ENCODE data around the gene GPX3.

GPX3 gene

GRCh38 chr5:151020304-151021110 lies at the start of gene GPX3:
GPX3 (plus strand) TSS chr5:151020591; CDS start chr5:151020655, 64 bp downstream.
- peak; percentile 92 for DNase-seq
- no peaks in the 10 kb centered on the region for H3K9me3 Mint-ChIP-seq
- peaks cover under 1% of the 10 kb centered on the region for H3K36me3 Mint-ChIP-seq (ENCODE audit: low read depth)
- peaks cover 14% of the 10 kb centered on the region for H3K4me1 Mint-ChIP-seq
- H3K27me3 Mint-ChIP-seq (ENCODE audit: low read depth, poor library complexity), result peaks cover 23% of the 10 kb centered on the region
- H3K4me3 Mint-ChIP-seq, result peak within 1 kb of the TSS; percentile 89
- H3K27ac Mint-ChIP-seq, result no peak within 1 kb of the TSS
- no peak for TF ChIP-seq CTCF (IDR thresholded peaks at IDR 0.05)

DNA sequence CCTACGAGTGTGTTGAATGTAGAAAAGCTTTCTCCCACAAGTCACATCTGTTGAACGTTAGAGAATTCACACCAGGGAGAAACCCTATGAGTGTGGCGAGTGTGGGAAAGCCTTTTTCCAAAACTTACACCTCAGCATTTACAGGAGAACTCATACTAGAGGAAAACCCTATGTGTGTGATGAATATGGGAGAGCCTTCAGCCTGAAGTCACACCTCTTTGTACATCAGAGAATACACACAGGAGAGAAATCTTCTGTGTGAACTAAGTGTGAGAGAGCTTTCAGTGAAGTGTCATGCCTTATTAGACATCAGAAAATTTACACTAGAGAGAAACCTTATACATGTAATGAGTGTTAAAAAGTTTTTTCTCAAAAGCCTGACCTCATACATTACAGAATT lies 41.8 kb upstream of the GPX3 start:
- Mint-ChIP-seq H3K9me3 (peaks cover 49% of the 10 kb centered on the region), H3K36me3 (ENCODE audit: low read depth) (no peaks in the 10 kb centered on the region), H3K4me3 (no peak overlapping the region), H3K27ac (no peak overlapping the region), H3K27me3 (ENCODE audit: low read depth, poor library complexity) (no peaks in the 10 kb centered on the region), H3K4me1 (no peaks in the 10 kb centered on the region)
- no peak for DNase-seq
- no peak for TF ChIP-seq CTCF (IDR thresholded peaks at IDR 0.05)

DNA sequence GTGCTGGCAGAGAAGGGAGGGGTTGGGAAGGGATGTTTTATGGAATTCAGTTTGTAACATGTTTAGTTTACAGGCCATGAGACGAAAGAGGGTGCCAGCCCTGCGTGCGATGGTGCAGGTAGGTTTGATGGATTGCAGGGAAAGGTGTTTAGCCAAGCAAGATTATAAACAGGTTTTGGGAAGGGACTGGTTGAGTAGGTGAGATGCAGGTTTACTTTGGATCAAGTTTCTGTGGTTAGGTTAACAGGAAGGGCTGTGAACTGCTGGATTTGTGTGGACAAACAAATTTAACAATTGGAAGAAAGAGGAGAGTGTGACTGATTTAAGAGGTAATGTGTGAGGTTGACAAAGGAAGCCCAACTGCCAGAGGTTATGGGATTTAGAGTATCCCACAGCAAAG lies 32.6 kb upstream of the GPX3 start:
- H3K27me3 Mint-ChIP-seq (ENCODE audit: low read depth, poor library complexity), result peaks cover 4% of the 10 kb centered on the region
- H3K4me3 Mint-ChIP-seq, result no peak overlapping the region
- TF ChIP-seq CTCF (IDR thresholded peaks at IDR 0.05), result no peak
- H3K4me1 Mint-ChIP-seq, result no peaks in the 10 kb centered on the region
- no peak for DNase-seq
- no peak overlapping the region for H3K27ac Mint-ChIP-seq
- peaks cover 7% of the 10 kb centered on the region for H3K36me3 Mint-ChIP-seq (ENCODE audit: low read depth)
- peaks cover 26% of the 10 kb centered on the region for H3K9me3 Mint-ChIP-seq

DNA sequence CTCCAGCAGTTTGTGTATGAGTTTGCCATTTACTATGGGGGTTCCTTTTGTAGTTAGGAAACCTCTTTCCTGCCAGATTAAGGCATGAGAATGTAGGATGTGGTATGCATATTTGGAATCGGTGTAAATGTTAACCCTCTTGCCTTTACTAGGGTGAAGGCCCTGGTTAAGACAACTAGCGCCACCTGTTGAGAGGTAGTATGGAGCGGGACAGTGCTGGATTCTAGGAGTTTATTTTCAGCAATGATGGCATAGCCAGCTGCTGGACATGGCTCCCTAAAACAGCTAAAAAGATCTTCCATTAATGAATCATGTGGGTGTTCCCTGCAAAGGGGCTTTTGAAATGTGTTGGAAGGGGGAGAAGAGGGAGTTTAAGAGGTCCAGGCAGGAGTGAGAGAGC lies 30.7 kb upstream of the GPX3 start:
- peaks cover 14% of the 10 kb centered on the region for H3K36me3 Mint-ChIP-seq (ENCODE audit: low read depth)
- H3K27me3 Mint-ChIP-seq (ENCODE audit: low read depth, poor library complexity), result peaks cover 4% of the 10 kb centered on the region
- H3K4me1 Mint-ChIP-seq, result no peaks in the 10 kb centered on the region

DNA sequence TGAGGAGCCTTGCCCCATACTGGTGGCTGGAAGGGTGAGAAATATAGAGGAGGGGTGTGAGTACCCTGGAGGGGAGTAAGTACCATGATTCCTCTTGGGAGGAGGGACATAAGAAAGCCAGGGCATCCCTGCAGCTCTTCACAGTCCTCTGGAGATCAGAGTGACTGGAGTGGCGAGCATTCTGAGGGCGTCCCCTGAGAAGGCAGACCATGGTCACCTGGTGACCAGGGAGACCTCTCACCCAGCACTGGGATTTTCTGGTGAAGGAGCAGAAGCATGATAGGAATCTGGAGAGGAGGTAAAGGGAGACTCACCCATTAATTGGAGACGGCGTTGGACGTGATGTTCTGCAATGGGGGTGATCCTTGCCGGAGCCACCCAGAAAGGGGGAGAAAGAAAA lies 27.7 kb upstream of the GPX3 start:
- Mint-ChIP-seq H3K27ac (no peak overlapping the region), H3K4me3 (no peak overlapping the region), H3K27me3 (ENCODE audit: low read depth, poor library complexity) (peaks cover 4% of the 10 kb centered on the region), H3K36me3 (ENCODE audit: low read depth) (peaks cover 17% of the 10 kb centered on the region), H3K9me3 (peaks cover 52% of the 10 kb centered on the region), H3K4me1 (no peaks in the 10 kb centered on the region)
- no peak for TF ChIP-seq CTCF (IDR thresholded peaks at IDR 0.05)
- DNase-seq, result no peak

More for the DNA sequence above, 30.7 kb upstream of the GPX3 start:
- no peak for TF ChIP-seq CTCF (IDR thresholded peaks at IDR 0.05)
- Mint-ChIP-seq H3K4me3 (no peak overlapping the region), H3K27ac (no peak overlapping the region), H3K9me3 (peaks cover 33% of the 10 kb centered on the region)
- DNase-seq, result no peak

DNA sequence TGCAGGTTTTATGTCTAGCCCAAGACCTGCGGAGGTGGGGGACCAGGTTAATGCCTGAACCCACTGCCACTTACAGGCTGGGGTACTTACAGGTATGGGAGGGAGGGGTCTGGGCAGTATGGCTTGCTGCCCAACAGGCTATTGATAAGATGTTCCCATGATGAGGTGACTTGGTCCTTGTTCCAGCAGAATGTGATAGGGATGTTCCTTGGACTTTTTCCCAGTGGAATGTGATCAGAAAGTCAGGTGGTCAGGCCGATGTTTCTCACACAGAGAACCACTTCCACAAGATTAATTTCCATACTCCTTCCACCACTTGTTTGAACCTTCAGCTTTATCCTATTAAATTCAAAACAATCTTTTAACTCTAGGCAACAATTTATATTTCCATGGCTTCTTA lies 27.0 kb upstream of the GPX3 start:
- peaks cover 54% of the 10 kb centered on the region for H3K9me3 Mint-ChIP-seq
- H3K36me3 Mint-ChIP-seq (ENCODE audit: low read depth), result peaks cover 19% of the 10 kb centered on the region
- H3K27ac Mint-ChIP-seq, result no peak overlapping the region
- H3K4me3 Mint-ChIP-seq, result no peak overlapping the region
- no peak for TF ChIP-seq CTCF (IDR thresholded peaks at IDR 0.05)
- peaks cover 4% of the 10 kb centered on the region for H3K27me3 Mint-ChIP-seq (ENCODE audit: low read depth, poor library complexity)
- H3K4me1 Mint-ChIP-seq, result no peaks in the 10 kb centered on the region
- DNase-seq, result no peak
